Dermis blood vessel endothelial cell (primary cell): ENCODE measurements around the gene MED13L. TPM values are rescaled to one million over a fixed set of nuclear protein-coding genes. Genes with fewer than 3 reads are reported as not detected.
"Not testable (repeated sequence)": the region's sequence is repeated elsewhere in the genome, so short reads cannot be mapped to it uniquely, and the experiment has no call there.

Experiments used
- DNase-seq: peaks from one replicate; pipeline ENCODE4 v3.0.0; 2010
- total RNA-seq: library from RNA; depleted of rRNA; stranded (reverse); fragments of >200 nt; gene quantifications from 2 replicates; pipeline ENCODE4 v1.2.3, GENCODE V29; 2014

The MED13L gene
- total RNA-seq, 1 donor from 2014 or later: 115 TPM

DNA sequence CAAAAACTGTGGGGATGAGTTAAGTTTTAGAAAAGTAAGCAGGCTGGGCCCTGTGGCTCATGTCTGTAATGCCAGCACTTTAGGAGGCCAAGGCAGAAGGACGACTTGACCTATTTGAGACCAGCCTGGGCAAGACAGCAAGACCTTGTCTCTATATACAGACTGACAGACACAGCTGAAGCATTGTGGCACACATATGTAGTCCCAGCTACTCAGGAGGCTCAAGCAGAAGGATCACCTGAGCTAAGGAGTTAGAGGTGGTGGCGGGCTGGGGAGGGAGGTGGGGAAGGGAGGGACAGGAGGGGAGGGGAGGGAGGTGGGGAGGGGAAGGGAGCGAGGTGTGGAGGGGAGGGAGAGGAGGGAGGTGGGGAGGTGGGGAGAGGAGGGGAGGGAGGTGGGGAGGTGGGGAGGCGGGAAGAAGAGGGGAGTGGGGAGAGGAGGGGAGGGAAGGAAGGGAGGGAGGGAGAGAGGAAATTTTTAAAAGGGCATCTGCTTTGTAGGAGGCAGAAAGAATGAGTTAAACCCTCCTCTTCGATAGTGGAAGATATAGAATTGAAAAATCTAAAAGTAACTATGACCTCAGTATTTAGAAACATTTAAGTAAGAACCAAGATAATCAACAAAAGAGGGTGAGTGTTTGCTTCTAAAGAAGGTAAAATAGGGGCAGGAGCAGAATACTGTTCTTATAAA lies 30.9 kb downstream of the MED13L start:
- no peak for DNase-seq

DNA sequence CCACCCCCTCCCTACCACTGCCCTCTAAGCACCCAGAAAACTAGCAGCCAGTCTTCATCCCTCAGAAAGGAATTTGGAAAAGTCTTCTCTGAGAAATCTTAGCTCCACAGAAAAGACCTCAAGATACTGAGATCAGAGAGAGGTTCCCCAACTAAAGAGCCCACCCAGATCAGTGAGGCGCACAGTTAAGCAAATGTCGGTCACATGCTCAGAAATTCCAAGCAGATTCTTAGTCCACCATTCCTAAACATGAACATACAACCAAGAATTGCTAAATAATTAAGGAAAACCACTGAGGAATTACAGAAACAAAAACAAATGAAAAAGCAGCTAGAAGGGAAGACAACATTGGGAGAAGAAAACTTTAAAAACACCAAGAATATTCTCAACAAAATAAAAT lies 32.3 kb downstream of the MED13L start:
- no peak for DNase-seq

DNA sequence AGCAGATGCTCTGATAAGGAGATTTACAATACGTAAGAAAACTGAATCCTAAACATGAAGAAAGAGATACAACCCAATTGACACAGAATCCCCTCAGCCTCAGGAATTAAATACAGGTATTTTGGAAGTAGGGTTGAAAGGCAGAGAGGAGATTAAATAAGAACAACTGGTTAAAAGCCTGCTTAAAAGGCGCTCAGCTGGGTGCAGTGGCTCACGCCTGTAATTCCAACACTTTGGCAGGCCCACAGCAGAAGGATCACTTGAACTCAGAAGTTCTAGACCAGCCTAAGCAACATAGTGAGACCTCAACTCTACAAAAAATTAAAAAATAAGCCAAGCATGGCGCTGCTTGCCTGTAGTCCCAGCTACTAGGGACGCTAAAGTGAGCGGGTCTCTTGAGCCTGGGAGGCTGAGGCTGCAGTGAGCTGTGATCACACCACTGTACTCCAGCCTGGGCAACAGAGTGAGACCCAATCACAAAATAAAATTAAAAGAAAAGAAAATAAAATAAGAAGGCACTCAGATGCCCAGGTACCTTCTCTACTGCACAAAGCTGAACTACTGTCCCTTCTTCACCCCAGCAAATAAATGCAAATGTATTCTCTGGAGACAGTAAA lies 32.9 kb downstream of the MED13L start:
- no peak for DNase-seq

DNA sequence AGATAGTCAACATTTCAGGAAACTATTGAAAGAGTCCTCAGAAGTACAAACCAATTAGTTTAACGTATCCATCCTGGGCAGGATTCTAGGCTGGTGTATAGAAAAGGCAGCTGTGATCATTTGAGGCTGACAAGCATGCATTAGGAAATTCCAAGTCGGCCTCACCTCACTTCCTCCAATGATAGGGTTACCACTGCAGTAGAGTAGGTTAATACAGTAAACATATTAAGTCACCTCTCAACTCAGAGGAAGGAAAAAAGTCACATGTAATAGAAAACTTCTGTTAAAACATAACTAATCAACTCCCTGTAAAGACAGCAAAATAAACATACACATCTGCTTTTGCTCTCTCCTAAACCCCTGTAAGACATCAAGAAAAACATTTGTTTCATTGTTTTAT lies 33.5 kb downstream of the MED13L start:
- peak; percentile 67 for DNase-seq

DNA sequence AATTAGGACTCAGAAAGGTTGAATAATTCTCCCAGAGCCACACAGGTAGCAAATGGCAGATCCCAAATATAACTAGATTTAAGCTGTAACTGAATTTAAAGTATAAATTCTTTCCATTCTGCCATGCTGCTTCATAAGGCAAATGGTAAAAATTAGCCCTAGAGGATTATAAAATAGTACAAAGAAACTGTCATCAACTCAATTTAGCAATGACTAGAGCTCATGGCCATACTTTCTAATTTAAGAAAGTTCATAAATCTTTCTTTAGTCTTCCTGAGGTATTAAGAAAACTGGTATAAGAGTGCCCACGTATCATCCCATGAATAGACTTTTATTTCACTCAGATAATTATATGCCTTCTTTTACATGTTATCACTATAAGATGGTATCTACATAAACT lies 34.8 kb downstream of the MED13L start:
- DNase-seq: no peak

DNA sequence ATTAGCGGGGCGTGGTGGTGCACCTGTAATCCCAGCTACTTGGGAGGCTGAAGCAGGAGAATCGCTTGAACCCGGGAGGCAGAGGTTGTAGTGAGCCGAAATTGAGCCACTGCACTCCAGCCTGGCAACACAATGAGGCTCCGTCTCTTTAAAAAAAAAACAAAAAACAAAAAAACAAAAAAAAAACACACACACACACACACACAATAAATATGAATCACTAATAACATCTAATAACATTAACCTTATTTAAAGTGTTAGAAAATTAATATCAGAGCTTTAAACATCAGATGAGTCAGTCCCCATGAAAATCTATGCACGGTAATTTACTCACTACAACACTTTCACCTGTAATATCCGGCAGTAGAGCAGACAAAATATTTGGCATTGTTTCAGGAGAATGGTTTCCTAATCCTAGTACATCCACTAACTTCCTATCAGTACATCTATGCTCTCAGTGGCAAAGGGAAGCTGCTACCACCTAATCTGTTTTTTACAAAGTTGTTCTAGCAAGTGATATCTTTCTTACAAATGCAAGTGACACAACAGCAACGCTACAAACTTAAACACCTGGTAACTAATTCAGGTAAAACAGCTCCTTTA lies 36.2 kb downstream of the MED13L start:
- peak; percentile 60 for DNase-seq

DNA sequence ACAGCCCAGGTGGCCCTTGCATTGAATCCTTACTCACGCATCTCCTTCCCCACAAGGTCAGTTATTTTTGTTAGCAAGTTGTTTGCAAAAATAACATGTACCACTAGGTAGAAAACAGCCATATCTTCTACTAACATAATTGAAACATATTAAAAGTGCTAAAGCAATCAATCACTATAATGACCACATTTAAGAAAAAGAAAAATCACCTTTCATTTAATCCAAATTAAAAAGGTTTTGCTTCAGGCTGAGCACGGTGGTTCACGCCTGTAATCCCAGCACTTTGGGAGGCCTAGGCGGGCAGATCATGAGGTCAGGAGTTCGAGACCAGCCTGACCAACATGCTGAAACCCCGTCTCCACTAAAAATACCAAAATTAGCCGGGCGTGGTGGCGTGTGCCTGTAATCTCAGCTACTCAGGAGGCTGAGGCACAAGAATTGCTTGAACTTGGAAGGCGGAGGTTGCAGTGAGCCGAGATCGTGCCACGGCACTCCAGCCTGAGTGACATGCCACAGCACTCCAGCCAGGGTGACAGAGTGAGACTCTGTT lies 38.8 kb downstream of the MED13L start:
- not testable (repeated sequence) for DNase-seq

DNA sequence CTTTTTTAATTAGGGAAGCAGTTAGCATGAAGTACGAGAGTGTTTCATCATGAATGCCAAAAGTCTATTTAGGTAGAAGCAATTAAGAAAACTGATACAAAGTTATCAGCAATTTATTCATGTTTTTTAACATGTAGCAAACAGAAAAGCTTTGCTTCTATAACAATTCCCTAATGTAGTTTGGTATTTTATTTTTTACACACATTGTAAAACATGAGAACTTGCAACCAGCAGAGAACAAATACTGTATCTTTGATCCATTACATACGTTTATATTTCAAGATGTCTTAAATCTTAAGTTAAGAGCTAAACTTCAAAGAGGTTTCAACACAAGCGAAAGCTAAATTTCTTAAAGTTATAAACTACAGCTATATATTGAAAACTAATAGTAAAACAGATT lies 39.3 kb downstream of the MED13L start:
- no peak for DNase-seq

DNA sequence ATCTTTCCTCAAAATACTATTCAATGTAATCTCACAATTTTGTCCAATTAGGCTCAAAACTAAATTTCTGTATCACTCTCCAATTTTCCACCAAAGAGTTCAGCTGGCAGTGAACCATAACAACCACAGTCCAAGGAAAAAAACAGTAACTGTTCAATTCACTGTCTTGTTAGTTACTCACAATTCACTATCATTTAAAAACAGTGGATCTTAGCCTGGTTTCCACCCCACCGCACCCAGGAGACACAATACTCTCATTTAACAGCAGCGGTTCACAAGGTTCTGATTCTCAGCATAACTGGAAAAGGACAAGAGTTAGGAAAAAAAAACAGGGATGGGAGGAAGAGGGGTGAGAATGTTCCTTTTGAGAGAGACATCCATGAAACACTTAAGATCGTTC lies 40.5 kb downstream of the MED13L start:
- no peak for DNase-seq

DNA sequence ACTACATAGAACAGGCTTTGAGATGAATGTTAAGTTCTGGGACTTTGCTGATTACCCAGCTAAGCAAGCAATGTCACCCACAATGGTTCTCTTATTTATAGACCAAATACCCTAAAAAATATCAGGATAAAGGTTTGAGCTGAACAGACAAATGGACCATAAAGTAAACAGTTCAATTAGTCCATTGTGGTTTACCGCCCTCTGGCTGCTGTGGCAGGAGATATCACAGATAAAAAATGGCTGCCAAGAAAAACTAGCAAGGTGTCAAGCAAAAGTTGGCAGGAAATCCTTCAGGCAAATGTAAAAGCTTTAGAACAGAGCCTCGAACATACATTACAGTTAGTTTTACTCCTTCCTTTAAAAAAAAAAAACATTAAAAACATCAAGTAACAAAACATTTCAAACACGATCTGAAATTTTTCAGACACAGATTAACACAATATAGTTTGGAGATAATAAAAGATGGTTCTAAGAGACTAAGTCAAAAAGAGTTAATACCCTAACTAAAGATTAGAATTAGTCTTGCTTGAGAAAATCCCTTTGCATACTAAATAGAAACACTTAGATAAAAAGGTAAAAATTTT lies 41.3 kb downstream of the MED13L start:
- DNase-seq: peak; percentile 82

DNA sequence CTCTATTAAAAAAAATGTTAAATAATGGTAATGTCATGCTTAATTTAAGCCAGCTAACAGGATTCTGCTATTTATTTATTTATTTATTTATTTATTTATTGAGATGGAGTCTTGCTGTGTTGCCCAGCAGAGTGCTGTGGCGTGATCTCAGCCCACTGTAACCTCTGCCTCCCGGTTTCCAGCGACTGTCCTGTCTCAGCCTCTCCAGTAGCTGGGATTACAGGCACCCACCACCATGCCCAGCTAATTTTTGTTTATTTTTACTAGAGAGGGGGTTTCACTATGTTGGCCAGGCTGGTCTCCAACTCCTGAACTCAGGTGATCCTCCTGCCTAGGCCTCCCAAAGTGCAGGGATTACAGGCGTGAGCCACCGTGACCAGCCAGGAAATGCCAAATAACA lies 43.3 kb downstream of the MED13L start:
- DNase-seq: not testable (repeated sequence)

DNA sequence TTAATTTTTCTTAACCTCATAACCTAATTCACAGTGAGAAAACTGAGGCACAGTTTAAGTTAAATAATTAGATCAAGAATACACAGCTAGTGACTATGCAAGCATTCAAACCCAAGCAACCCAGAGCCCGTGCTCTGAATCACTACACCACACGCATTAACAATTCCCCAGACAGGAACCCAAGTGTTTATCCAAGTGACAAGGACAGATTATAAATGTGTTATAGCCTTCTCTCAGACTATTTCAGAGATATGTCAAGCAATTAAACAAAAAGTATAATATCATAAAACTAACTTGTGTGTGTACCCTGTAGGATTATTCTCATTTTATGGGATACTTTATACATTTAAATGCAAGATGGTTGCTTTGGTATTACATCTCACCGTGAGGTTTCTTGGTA lies 43.8 kb downstream of the MED13L start:
- peak; percentile 50 for DNase-seq

DNA sequence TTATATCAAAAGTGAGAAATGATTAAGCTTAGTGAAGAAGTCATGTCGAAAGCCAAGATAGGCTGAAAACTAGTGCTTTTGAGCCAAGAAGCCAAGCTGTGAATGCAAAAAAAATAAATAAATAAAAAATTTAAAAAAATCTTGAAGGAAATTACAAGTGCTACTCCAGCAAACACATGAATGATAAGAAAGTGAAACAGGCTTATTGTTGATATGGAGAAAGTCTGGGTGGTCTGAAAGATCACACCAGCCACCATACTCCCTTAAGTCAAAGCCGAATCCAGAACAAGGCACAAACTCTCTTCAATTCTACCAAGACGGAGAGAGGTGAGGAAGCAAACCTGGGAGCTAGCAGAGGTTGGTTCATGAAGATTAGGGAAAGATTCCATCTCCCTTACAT lies 49.7 kb downstream of the MED13L start:
- DNase-seq: no peak

DNA sequence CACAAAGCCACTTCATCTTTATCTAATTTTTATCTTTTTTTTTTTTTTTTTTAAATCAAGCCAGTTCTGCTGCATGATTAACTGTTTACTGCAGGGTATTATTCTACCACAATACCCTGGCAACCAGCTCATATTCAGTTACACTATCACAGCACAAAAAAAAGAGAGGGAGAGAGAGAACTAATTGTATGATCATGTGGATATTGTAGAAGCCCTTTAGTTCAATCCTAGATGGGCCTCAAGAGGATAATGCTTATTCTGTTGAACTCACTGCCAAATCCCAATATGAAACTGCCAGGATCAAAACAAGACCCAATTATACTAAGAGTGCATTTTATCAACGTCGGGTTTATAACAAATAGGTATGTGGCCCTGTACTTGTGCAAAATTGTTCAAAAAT lies 51.5 kb downstream of the MED13L start:
- DNase-seq: no peak

DNA sequence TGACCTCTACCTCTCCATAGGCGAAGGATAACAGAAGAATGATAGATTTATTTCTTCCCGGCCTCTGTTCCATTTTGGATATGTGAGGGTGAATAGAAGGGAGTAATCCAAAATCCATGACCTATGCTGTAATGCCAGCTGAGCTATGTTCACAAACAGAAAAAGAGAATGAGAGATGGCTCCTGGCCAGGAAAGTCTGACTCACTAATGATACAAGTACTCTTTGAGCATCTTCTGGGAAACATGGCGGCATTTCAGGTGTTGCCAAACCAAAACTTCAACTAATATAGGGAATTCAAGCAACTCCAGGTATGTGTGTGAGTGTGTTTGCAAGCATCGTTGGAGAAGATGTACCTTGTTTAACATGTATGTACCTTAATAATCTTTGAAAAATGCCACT lies 55.1 kb downstream of the MED13L start:
- peak; percentile 89 for DNase-seq

DNA sequence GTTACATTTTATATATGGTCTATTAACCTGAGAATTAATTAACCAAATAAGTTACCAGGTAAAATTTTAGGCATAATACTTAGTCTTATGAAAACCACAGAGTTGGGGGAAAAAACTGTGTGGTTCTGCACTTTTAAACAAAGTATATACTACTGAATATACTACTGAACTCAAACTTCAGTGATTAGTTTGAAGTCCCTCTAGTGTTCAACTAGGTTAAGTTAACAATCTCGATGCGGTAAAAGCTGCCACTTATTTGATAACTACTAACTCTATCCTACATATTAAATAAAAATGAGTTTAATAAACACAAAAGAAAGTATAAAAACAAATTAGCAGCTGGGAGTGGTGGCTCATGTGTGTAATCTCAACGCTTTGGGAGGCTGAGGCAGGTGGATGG lies 56.7 kb downstream of the MED13L start:
- DNase-seq: no peak

DNA sequence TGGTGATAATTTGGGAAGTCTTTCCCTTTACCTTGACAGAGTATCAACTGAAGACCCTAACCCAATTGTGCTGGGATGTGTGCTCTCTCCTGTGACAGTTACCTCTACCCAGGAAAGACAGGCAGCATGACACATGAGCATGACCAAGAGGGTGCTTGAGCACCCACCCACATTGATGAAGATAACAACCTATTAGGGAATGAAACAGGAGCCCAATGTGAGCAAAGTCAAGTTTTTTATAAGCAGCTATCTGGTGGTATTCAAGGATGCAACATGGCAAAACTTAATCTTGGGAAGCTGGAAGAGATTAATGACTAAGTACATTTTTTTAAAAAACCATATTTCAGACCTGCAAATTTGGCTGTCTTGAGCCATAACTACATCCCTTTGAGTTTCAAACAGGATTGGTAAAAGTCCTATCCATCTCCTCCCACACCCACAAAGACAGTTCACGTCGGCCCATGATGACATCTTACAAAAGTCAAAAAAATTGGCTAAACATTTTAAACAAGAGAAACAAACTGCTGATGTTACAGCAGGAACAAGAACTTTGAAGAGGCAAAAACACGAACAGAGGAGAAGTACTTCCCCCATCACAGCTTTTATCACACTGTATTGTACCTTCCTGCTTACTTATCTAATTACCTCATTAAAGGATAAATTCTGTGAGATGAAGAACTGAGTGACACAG lies 60.3 kb downstream of the MED13L start:
- DNase-seq: no peak

DNA sequence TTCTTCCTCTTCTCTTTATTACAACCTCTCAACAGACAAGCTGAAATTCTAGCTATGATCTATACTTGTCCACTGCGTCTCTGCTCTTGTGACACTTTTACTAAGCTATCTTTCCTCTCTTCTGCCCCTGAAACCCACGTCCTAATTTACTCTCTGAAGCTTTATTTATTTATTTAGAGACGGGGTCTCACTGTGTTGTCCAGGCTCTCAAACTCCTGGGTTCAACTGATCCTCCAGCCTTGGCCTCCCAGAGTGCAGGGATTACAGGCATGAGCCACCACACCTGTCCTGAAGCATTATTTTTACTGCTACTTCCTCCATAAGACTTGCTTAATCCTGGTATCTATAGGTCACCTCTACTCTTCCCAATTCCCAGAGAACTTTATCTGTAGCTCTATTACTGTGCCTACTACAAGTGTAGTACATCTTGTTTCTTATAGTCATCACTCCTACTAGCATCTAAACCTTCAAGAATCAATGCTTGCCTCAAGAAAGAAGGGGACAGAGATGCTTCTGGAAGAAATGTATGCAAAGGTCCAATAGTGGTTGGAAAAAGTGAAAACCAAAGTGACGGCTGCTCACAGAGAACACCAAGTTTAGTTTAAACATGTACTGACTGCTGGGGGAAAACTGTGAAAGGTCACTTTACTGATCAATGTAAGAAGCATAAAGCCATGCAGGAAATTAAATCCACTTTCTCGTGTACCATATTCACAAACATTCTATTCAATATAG lies 61.3 kb downstream of the MED13L start:
- no peak for DNase-seq

DNA sequence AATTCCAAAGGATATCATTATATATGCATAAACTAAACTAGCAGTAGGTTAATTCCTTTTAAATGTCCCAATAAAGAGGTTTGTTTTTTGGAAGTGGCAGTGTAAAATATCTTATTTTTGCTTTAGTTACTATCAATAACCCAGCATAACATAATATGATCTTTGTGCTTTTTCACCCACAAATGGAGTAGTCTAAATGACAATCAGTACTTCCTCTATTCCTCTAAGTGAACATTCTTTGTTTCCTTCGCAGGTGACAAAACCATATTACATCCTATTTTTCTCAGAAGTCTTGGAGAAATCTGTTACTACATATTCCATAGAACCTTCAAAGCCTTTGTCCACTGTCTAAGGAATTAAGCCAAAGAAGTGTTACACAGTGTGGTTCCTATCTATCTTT lies 62.5 kb downstream of the MED13L start:
- DNase-seq: no peak

DNA sequence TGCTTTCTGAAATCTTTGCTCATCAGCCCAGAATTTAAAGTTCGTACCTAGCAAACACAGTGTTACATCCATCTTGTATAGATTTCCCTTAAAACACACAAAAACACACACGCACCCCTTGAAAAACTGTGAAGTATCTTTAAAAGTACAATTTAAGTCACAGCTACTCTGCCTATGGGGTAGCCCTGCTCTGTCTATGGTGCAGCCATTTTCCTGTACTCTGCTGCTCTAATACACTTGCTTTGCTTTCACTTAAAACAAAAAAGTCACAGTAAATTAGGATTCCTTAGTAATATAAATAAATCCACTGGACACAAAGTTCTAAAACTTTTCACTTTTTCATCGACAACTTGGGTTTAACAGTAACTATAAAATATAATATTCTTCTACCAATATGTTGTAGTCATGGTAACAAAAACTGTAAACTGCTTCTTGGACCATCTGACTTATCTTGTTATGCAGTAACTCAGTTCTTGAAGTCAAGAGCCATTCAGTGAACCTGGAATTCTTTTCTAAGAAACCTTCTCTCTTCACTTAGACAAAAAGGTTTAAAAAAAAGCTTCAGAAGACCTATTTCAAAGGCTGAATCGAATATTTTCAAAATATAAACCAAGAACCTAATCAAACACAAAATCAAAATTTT lies 63.5 kb downstream of the MED13L start:
- DNase-seq: no peak

DNA sequence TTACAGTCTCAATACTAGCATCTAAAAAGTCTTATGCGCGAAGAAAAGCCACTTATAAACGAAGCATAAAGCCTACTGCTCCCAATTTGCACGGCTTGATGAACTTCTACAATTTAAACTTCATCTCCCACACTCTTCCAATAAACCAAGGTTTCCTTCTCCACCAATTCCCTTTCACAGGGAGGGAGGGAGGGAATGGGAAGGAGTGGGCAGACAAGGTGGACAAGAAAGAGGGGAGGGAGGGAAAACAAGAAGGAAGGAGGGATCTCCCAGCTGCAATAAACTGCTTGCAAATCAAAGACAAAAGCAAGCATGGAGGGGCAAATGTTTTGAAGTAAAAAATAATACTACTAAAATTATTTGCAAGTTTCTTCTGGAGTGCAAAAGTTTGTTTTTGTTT lies 64.5 kb downstream of the MED13L start:
- no peak for DNase-seq

DNA sequence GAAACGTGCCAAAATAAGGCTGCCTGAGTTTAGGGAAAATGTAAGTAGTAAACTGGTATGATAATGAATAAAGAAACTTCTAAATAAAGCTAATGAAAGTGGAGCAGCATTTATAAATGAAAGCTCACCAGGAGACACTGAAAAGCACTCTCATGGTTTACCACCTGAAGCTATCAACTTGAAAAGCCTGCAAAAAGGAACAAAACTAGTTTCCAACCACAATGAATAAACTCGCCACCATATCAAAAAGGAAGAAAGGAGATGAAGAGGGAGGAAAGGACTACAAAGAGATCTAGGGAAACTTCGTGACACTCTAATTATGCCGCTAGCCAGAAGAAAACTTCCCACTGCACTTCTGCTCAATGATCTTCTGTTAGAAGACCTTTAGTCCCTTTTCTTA lies 66.7 kb downstream of the MED13L start:
- no peak for DNase-seq
